Measurements from ENCODE around the gene CTSW.
A peak's percentile ranks its signal among the peaks of the same experiment; 100 is the strongest.

Gene CTSW

GRCh38 chr11:65869643-65870306 lies 9.9 kb upstream of the CTSW start:
- TF ChIP-seq ZC3H10 (CRISPR knock-in tag; IDR thresholded peaks at IDR 0.05) (0 out of 2 replicates have a peak, but pooled peaks have one; percentile 1), ZNF70 (CRISPR knock-in tag; IDR thresholded peaks at IDR 0.05) (no peak)
- no peak for ATAC-seq

GRCh38 chr11:65870307-65870658 lies 9.4 kb upstream of the CTSW start:
- ATAC-seq = no peak

GRCh38 chr11:65870706-65871681 lies 8.6 kb upstream of the CTSW start:
- TF ChIP-seq BACH2 (CRISPR knock-in tag; IDR thresholded peaks at IDR 0.05; ENCODE audit: borderline replicate concordance) (no peak), ZC3H10 (CRISPR knock-in tag; IDR thresholded peaks at IDR 0.05) (no peak), ISL1 (CRISPR knock-in tag; IDR thresholded peaks at IDR 0.05) (no peak), ARNTL (CRISPR knock-in tag; IDR thresholded peaks at IDR 0.05; ENCODE audit: borderline replicate concordance, low read depth) (no peak)
- no peak for ATAC-seq

More at GRCh38 chr11:65870307-65870658, 9.4 kb upstream of the CTSW start:
- TF ChIP-seq ZNF565 (CRISPR knock-in tag; conservative IDR thresholded peaks at IDR 0.05; ENCODE audit: low read depth) (no peak), GLIS3 (CRISPR knock-in tag; IDR thresholded peaks at IDR 0.05) (no peak), CREB5 (CRISPR knock-in tag; IDR thresholded peaks at IDR 0.05; ENCODE audit: low read depth) (no peak), PPARA (CRISPR knock-in tag; IDR thresholded peaks at IDR 0.05; ENCODE audit: borderline replicate concordance) (no peak)

- peak; percentile 42 for ATAC-seq
- TF ChIP-seq ZNF565 (CRISPR knock-in tag; conservative IDR thresholded peaks at IDR 0.05; ENCODE audit: low read depth) = no peak
- 0 out of 2 replicates have a peak, but pooled peaks have one; percentile 45 for TF ChIP-seq CSRNP3 (CRISPR knock-in tag; IDR thresholded peaks at IDR 0.05)
- 0 out of 2 replicates have a peak, but pooled peaks have one; percentile 24 for TF ChIP-seq TSHZ2 (CRISPR knock-in tag; IDR thresholded peaks at IDR 0.05)
These were observed 7.7 kb upstream of the CTSW start for GRCh38 chr11:65871811-65872548.

GRCh38 chr11:65872586-65873317 lies 6.9 kb upstream of the CTSW start, which contains the start of gene EFEMP2:
EFEMP2 (minus strand) TSS chr11:65872800; CDS start chr11:65872354, 446 bp downstream.
- peak; percentile 6 for ATAC-seq
- TF ChIP-seq CREB5 (CRISPR knock-in tag; IDR thresholded peaks at IDR 0.05; ENCODE audit: low read depth) = no peak; the same call in 1 of the 2 replicates
- no peak for TF ChIP-seq ZNF8 (CRISPR knock-in tag; IDR thresholded peaks at IDR 0.05)
- TF ChIP-seq ZNF70 (CRISPR knock-in tag; IDR thresholded peaks at IDR 0.05) = no peak
- no peak for TF ChIP-seq GLIS3 (CRISPR knock-in tag; IDR thresholded peaks at IDR 0.05)
- TF ChIP-seq ZFP30 (CRISPR knock-in tag; IDR thresholded peaks at IDR 0.05) = no peak
- no peak for TF ChIP-seq ISL1 (CRISPR knock-in tag; IDR thresholded peaks at IDR 0.05)
- no peak for TF ChIP-seq TOX (CRISPR knock-in tag; IDR thresholded peaks at IDR 0.05; ENCODE audit: borderline replicate concordance)
- no peak for TF ChIP-seq ZC3H10 (CRISPR knock-in tag; IDR thresholded peaks at IDR 0.05)
- TF ChIP-seq POU6F1 (CRISPR knock-in tag; IDR thresholded peaks at IDR 0.05; ENCODE audit: borderline replicate concordance, low read depth) = no peak
- TF ChIP-seq ESRRG (CRISPR knock-in tag; IDR thresholded peaks at IDR 0.05) = no peak
- no peak for TF ChIP-seq TCF4 (CRISPR knock-in tag; IDR thresholded peaks at IDR 0.05; ENCODE audit: borderline replicate concordance)
- no peak for TF ChIP-seq RARB (CRISPR knock-in tag; IDR thresholded peaks at IDR 0.05)
- TF ChIP-seq ZNF565 (CRISPR knock-in tag; conservative IDR thresholded peaks at IDR 0.05; ENCODE audit: low read depth) = no peak
- no peak for TF ChIP-seq CSRNP3 (CRISPR knock-in tag; IDR thresholded peaks at IDR 0.05)
- TF ChIP-seq PPARA (CRISPR knock-in tag; IDR thresholded peaks at IDR 0.05; ENCODE audit: borderline replicate concordance) = no peak
- no peak for TF ChIP-seq BACH2 (CRISPR knock-in tag; IDR thresholded peaks at IDR 0.05; ENCODE audit: borderline replicate concordance)

Data from SK-N-SH treated with all-trans-retinoic acid at 6 μM for 48 hours (cell line).